ENCODE measurements around the gene ETV3L.

GRCh38 chr1:157091668-157092273 lies 7.8 kb downstream of the ETV3L start:
- TF ChIP-seq, protein P1, sequence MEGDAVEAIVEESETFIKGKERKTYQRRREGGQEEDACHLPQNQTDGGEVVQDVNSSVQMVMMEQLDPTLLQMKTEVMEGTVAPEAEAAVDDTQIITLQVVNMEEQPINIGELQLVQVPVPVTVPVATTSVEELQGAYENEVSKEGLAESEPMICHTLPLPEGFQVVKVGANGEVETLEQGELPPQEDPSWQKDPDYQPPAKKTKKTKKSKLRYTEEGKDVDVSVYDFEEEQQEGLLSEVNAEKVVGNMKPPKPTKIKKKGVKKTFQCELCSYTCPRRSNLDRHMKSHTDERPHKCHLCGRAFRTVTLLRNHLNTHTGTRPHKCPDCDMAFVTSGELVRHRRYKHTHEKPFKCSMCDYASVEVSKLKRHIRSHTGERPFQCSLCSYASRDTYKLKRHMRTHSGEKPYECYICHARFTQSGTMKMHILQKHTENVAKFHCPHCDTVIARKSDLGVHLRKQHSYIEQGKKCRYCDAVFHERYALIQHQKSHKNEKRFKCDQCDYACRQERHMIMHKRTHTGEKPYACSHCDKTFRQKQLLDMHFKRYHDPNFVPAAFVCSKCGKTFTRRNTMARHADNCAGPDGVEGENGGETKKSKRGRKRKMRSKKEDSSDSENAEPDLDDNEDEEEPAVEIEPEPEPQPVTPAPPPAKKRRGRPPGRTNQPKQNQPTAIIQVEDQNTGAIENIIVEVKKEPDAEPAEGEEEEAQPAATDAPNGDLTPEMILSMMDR (IDR thresholded peaks at IDR 0.05) = no peak
- TF ChIP-seq EZH2 (IDR thresholded peaks at IDR 0.05) = no peak
